Measurements from ENCODE around the gene ELANE.
A peak's percentile ranks its signal among the peaks of the same experiment; 100 is the strongest.
"Not testable (repeated sequence)": the region's sequence is repeated elsewhere in the genome, so short reads cannot be mapped to it uniquely, and the experiment has no call there.

The ELANE gene

DNA sequence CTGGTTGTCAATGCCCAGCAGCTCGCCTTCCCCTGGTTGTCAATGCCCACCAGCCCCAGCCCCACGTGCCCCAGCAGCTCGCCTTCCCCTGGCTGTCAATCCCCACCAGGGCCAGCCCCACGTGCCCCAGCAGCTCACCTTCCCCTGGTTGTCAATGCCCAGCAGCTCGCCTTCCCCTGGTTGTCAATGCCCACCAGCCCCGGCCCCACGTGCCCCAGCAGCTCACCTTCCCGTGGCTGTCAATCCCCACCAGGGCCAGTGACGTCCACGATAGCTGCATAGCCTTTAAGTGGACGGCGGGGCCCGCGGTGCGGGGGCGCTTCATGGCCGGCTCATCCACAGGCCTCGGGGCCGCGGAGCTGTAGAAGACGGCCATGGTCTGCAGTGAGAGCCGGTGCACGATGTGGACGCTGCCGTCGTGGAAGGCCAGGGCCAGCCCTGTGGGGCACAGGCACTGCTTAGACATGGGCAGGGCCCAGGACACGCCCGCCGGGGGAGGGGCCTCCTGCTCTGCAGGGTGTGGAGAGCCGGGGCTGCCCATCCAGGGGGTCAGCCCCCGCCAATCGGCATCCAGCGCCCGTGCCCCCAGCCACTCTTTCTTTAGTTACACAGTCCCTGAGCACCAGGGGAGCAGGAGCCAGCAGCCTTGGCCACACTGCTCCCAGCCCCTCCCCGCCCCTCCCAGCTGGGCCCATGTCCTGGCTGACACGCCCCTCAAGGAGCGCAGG lies 27.8 kb downstream of the ELANE start:
- DNase-seq (ENCODE audit: low spot score), result no peak

DNA sequence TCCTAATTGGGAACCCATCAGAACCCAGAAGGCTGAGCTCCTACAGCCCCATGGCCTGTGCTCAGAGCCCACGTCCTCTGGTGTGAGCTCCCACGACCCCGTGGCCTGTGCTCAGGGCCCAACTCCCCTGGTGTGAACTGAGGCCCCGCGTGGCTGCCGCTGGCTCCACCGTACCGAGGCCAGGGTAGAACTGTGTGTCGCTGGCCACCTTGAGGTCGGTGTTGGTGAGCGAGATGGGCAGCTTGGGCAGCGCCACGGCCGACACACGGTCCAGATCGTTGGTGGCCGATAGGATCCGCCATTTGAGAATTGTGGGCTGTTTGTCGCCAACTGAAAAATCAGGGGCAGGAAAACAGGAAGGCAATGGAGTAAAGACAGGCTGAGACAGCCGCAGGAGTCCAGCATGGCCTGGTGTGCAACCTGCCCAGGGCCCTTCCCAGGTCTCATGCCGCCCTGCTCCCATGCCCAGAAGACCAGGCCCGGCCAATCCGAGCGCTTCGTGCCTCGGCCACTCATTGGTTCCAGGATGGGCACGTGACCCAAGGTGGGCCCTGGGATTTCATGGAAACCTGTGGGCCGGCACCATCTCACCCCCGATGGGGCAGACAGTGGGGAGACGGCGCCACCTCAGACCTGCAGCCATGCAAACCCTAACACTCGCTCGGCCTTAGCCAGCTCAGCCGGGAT lies 29.4 kb downstream of the ELANE start:
- DNase-seq (ENCODE audit: low spot score), result no peak

DNA sequence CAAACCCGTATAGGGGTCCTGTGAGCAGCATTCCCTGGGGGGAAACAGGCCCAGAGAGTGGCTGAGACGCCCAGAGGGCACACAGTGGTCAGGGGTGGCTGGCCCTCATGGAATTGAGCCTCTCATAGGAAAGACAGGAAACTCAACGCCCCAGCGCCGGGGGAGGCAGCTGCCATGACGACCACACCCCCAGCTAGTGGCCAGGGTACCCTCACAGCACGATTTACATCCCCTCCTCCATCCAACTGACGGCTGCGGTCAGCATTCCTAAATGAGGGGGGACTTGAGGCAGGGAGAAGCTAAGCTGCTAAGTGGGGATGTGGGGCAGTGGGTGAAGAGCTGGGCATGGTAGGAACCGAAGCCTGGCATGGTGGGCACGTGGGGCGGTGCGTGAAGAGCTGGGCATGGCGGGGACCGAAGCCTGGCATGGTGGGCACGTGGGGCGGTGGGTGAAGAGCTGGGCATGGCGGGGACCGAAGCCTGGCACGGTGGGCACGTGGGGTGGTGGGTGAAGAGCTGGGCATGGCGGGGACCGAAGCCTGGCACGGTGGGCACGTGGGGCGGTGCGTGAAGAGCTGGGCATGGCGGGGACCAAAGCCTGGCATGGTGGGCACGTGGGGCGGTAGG lies 30.9 kb downstream of the ELANE start:
- no peak for DNase-seq (ENCODE audit: low spot score)

DNA sequence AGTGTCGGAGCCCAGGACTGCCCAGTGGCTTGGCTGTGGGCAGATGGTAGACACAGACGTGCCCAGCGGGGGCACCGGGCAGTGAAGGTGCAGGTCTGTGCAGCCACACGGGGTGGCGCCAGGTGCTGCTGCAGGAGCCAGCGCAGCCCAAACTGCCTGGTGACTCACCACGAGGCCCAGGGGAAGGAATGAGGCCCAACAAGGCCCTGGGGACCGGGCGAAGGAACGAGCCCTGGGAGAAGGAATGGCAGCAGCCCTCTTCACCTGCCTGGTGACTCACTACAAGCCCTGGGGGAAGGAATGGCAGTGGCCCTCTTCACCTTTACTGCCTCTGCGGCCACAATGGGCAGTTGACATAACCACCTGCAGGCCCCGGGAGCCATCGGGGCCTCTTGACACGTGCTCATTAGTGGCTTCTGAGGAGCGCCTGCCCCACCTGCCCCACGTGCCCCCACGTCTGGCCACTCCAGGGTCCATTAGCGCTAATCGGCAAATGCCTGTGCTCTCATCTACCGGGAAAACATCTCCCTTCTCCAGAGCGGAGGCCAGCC lies 31.6 kb downstream of the ELANE start:
- peak; percentile 39 for DNase-seq (ENCODE audit: low spot score)

DNA sequence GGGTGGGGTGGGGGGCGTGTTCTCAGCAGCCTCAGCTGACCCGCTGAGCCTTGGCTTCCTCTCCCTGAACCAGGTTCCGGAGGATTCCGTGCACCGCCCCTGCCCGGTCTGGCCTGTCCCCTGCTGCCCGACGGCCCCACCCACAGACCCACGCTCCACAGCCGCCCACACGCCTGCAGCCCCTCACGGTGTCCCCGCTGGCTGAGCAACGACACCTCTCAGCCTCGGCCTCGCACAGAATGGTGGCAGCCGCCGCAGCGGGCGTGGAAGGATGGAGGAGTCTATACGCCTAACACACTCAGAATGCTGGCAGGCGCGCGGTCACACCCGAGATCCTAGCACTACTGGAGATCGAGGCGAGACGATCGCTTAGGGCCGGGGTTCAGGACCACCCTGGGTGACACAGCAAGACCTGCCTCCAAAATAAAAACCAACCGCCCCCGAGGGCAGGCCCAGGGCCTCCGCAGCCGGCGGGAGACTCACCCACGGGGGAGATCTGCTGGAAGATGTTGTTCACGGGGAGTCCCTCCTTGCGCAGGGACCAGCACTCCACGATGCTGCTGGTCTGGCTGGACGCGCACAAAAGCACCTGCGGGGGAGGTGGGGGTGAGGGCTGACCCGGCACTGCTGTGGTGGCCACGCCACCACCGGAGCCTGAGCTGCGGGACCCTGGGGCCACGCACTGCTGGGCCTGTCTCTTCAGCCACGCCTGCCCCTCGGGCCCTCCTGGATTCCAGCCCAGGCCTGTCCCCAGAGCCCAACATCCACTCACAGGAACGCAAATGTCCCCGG lies 32.5 kb downstream of the ELANE start:
- no peak for DNase-seq (ENCODE audit: low spot score)

DNA sequence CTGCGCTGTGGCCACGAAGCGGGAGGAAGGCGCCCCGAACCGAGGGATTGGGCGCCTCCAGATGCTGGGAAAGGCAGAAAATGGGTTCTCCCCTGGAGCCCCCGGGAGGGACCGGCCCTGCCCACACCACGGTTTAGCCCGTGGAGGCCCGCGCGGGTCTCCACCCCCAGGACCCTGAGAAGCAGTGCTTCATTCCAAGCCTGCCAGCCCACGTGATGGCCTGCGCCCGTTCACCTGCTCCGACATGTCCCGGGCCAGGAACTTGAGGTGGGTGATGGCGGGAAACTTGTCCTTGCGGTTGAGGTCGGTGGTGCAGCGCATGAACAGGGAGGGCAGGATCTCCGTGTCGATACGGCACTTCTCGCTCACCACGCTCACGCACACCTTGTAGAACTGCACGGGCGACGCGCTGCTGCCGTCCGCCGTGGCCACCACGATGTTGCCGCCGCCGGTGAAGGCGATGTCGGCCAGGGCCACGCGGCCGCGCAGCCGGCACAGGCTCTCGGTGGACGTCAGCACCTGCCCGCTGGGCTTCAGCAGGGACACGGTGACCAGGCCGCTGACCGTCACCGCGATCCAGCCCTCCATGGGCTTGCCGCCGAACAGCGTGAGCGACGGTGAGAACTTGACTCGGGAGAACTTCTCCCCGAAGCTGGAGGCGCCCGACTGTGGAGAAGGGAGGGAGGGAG lies 33.6 kb downstream of the ELANE start:
- no peak for DNase-seq (ENCODE audit: low spot score)

DNA sequence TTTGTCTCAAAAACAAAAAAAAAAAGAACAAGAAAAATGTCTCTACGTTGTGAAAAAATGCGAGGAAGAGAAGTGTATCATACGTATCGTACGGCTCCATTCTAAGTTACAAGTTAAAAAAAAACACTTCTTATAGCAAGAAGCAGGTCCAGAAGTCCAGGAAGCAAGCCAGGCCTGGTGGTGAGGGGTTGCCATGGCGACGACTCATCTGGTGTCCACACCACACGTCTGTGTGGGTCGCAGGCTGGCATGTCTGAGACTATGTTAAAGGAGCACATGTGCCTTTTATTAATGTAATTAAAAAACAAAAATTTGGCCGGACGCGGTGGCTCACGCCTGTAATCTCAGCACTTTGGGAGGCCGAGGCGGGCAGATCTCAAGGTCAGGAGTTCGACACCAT lies 35.0 kb downstream of the ELANE start:
- no peak for DNase-seq (ENCODE audit: low spot score)

DNA sequence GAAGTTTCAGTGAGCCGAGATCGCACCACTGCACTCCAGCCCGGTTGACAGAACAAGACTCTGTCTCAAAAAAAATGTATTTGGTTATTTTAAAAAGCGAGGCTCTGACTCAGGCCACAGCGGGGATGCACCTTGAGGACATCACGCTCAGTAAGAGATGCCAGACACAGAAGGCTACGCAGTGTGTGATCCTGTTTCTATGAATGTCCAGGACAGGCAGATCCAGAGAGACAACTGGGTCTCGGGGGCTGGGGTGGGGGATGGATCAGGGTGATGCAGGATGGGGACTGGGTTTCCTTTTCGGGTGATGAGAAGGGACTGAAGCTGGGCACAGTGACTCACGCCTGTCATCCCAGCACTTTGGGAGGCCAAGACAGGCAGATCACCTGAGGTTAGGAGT lies 35.5 kb downstream of the ELANE start:
- no peak for DNase-seq (ENCODE audit: low spot score)

DNA sequence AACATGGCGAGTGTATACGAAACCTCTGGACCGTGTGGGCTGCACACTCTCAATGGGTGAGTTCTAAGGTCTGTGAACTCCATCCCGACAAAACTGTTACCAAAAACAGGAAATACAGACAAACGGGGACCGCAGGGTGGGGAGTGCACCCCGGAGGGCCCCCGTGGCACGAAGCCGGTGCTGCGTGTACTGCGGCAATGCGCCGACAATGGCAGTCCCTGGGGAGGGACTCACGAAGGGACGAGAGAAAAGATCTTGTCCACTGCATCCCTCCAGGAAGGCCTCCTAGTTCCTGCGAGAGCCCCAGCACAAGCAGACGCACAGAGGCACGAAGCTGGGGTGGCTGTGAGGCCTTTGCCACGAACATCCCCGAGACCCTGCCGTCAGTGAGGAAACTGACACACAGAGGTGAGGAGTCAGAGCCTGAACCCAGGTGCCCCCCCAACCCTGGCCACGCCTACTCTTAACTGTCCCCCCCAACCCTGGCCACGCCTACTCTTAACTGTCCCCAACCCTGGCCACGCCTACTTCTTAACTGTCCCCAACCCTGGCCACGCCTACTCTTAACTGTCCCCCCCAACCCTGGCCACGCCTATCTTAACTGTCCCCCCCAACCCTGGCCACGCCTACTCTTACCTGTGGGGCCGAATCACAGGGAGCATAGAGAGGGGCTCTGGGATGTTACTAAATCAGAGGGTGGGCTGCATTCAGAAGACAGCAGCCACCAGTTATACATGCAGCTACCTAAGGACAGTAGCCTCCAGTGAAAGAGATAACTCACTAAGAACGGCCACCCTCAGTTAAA lies 36.7 kb downstream of the ELANE start:
- peak; percentile 60 for DNase-seq (ENCODE audit: low spot score)

DNA sequence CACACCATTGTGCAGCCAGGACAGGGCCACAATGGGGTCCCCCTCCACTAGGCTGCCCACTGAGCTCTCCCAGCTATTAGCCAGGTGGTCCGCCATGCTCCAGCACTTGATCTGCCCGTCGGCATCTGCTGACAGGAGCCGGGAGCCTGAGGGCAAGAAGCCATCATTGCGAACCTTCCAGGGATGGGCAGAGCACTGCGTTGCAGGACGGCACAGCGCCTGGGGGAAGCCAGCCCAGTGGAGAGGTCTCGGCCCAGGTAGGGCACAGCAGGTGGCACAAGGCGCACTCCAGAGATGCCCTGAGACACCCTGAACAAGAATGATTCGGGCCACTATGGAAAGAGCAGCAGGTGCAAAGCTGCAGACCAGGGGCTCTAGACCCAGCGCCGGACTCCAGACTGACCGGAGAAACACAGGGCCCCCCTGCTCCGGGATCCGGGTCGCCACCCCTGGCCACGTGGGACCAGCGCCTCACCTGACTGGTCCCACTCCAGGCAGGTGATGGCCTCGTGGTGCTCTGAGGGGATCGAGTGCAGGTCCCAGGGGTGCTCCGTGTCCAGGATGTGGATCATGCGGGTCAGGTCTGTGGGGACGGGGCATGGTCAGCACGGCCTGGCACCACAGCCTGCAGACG lies 37.7 kb downstream of the ELANE start:
- DNase-seq (ENCODE audit: low spot score), result no peak

DNA sequence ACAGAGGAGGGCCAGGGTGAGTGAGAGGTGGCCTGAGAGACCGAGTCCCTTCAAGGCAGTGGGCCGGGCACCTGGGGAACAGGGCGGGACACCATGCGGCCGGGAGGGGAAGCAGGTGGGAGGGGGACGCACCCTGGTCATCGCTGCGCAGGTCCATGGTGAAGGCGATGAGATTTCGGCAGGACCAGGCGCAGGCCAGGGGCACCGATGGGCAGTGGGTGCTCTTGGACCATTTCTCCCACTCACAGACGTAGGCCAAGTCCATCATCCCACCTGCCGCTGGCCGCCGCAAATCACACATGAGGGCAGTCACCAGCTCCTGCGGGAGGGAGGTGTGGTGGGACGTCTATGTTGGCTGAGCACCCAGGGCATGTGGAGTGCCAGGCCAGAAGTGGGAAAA lies 38.7 kb downstream of the ELANE start:
- DNase-seq (ENCODE audit: low spot score), result no peak

DNA sequence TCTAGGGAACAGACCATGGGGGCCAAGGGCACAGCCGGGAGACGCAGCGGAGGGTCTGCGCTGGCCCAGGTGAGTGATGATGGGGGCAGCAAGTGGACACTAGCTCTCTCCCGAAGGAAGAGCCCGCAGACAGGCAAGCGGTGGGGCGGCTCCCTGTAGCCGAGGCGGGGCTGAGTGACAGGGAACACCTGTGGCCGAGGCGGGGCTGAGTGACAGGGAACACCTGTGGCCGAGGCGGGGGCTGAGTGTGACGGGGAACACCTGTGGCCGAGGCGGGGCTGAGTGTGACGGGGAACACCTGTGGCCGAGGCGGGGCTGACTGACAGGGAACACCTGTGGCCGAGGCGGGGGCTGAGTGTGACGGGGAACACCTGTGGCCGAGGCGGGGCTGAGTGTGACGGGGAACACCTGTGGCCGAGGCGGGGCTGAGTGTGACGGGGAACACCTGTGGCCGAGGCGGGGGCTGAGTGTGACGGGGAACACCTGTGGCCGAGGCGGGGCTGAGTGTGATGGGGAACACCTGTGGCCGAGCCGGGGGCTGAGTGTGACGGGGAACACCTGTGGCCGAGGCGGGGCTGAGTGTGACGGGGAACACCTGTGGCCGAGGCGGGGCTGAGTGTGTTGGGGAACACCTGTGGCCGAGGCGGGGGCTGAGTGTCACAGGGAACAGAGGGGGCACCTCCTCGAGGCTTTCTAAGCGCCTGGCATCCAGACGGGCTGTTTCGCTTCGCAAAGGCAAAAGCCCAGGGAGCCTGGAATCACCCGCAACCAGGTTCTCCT lies 39.5 kb downstream of the ELANE start:
- not testable (repeated sequence) for DNase-seq (ENCODE audit: low spot score)

DNA sequence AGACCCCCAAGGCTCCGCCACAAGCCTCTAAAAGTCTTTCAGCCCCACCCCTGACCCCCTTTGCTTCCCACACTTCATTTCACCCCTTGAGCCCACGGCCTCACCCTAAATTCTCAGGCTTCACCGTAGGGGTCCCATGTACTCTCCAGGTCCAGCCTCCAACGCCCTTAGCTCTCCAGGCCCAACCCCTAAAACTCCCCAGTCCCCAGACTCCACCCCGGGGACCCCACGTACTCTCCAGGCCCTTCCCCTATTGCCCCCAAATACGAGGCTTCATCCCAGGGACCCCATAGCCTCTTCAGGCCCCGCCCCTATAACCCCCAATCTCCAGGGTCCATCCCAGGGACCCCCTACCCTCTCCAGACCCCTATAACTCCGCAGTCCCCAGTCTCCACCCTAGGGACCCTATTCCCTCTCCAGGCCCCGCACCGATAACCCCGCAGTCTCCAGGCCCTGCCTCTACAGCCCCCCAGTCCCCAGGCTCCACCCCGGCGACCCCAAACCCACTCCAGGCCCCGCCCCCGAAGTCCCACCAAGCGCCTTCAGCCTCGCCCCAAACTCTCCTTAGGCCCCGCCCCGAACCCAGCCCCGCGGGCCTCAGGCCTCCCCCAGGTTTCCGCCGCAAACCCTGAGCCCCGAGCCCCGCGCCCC lies 40.3 kb downstream of the ELANE start:
- DNase-seq (ENCODE audit: low spot score), result no peak

DNA sequence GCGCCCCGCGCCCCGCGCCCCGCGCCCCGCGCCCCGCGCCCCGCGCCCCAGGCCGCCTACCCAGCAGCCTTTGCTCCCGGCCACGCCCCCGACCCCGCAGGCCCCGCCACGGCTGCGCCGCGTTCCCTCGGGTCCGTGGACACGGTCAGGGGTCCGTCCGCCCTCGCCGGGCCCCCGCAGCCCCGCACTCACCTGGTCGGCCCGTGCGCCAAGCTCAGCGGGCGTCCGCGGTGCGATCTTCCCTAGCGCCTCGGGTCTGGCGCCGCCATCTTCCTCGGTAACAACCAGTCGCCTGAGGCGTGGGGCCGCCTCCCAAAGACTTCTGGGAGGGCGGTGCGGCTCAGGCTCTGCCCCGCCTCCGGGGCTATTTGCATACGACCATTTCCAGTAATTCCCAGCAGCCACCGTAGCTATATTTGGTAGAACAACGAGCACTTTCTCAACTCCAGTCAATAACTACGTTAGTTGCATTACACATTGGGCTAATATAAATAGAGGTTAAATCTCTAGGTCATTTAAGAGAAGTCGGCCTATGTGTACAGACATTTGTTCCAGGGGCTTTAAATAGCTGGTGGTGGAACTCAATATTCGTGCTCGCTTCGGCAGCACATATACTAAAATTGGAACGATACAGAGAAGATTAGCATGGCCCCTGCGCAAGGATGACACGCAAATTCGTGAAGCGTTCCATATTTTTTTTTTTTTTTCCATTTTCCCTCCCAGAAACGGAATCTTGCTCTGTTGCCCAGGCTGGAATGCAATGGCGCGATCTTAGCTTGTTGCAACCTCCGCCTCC lies 41.0 kb downstream of the ELANE start, which contains the start of the genes MED16 and RNU6-9:
TSS of gene MED16 (minus strand) at position 294 of the 796 bp plus-strand sequence. CDS start 2,056 bp downstream, outside the sequence.
TSS of gene RNU6-9 (plus strand) at position 591 of the 796 bp plus-strand sequence.
- DNase-seq (ENCODE audit: low spot score), result peak; percentile 96

DNA sequence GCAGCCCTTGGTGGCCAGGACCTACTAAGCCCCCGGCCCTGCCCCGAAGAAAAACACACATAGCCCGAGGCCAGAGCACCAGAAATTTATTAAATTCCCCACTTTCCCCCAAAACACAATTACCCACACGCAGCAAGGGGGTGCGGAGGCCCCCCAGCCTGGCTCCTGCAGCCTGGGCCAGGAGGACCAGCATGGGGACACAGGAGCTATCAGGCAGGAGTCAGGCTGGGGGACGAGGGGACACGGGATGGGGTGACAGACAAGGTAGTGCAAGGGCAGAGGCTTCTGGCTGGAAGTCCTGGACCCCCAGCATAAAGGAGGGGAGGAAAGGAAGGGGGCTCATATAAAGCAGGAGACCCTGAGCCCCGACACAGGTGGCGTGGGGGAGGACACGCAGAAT lies 44.3 kb downstream of the ELANE start:
- DNase-seq (ENCODE audit: low spot score), result no peak

DNA sequence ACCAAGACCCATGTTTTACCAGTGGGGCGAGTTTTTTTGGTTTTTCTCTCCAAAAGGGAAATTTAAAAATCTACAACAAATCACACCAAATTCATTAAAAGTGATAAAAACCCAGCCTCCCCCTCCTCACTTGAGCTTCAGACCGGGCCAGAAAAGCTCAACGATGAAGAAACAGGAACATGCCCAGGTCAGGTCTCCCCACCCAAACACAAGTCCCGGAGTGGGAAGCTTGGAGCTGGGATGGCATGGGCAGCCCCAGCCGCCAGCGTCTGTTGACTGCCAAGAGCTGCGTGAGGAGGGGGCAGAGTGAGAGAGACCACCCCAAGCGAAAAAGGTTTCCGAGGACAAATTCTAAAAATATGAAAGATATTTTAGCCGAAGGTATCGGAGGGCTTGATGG lies 44.9 kb downstream of the ELANE start:
- no peak for DNase-seq (ENCODE audit: low spot score)

DNA sequence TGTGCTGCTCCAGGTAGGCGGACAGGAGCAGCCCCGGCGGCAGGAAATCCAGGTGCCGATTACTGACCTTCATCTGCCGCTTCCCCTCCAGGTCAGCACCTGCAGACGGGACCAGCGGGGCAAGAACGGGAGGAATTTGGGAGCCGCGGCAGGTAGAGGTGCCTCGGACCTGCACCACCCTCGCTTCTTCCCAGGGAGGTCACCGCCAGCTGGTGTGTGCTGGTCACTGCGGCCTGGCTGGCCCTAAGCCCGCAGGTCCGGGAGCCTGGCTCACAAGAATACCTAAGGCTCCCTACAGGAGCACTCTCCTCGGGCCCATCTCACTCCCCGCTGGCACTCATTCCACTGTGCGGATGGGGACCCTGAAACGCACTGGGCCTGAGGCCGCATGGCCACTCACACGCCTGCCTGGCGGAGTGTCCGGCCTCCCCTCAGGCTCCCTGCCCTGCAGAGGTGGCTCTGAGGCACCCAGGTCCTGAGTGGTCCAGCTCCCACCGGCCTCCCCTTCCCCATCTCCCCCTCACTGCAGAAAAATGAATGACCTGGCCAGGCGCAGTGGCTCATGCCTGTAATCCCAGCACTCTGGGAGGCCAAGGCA lies 45.4 kb downstream of the ELANE start:
- no peak for DNase-seq (ENCODE audit: low spot score)

Measured in hematopoietic multipotent progenitor cell treated with erythropoietin and hydrocortisone succinate and interleukin-3 and kit ligand, for 17 days (in vitro differentiated cells).